Activated naive CD4-positive, alpha-beta T cell treated with anti-CD3 and anti-CD28 coated beads, Interleukin-2, amount 50 U/mL, for 24 hours (primary cell): ENCODE results near the gene DOLPP1.
"Not testable (repeated sequence)": the region's sequence is repeated elsewhere in the genome, so short reads cannot be mapped to it uniquely, and the experiment has no call there.

Experiments used
- H3K27ac Mint-ChIP-seq: one replicate; pipeline ENCODE4 v1.8.0; 2021; ENCODE audit warnings: mild to moderate bottlenecking, mixed read lengths
- H3K27me3 Mint-ChIP-seq: one replicate; pipeline ENCODE4 v1.8.0; 2021; ENCODE audit warnings: mixed read lengths
- H3K36me3 Mint-ChIP-seq: one replicate; pipeline ENCODE4 v1.8.0; 2021; ENCODE audit warnings: mixed read lengths
- H3K4me1 Mint-ChIP-seq: one replicate; pipeline ENCODE4 v1.8.0; 2021; ENCODE audit warnings: mixed read lengths
- H3K4me3 Mint-ChIP-seq: one replicate; pipeline ENCODE4 v1.8.0; 2021; ENCODE audit warnings: mild to moderate bottlenecking, mixed read lengths
- H3K9me3 Mint-ChIP-seq: one replicate; pipeline ENCODE4 v1.8.0; 2021; ENCODE audit warnings: mixed read lengths

DOLPP1 gene

GRCh38 chr9:129111528-129112151 is 30.7 kb downstream of the DOLPP1 start:
- peak overlapping the region; percentile 93 for H3K4me3 Mint-ChIP-seq
- H3K9me3 Mint-ChIP-seq, result no peaks in the 10 kb centered on the region
- H3K36me3 Mint-ChIP-seq, result no peaks in the 10 kb centered on the region
- peak overlapping the region; percentile 91 for H3K27ac Mint-ChIP-seq
- H3K27me3 Mint-ChIP-seq, result no peaks in the 10 kb centered on the region
- H3K4me1 Mint-ChIP-seq, result peaks cover 45% of the 10 kb centered on the region

- not testable (repeated sequence) for H3K27ac Mint-ChIP-seq, H3K36me3 Mint-ChIP-seq, H3K9me3 Mint-ChIP-seq, H3K27me3 Mint-ChIP-seq
- Mint-ChIP-seq H3K4me1 (peaks cover 43% of the 10 kb centered on the region), H3K4me3 (peak overlapping the region; percentile 93)
Measured at GRCh38 chr9:129112526-129112925, 31.6 kb downstream of the DOLPP1 start.

GRCh38 chr9:129113645-129114304 is 32.9 kb downstream of the DOLPP1 start:
- Mint-ChIP-seq H3K27ac (no peak overlapping the region), H3K27me3 (no peaks in the 10 kb centered on the region), H3K4me1 (peaks cover 39% of the 10 kb centered on the region), H3K36me3 (no peaks in the 10 kb centered on the region), H3K9me3 (no peaks in the 10 kb centered on the region), H3K4me3 (no peak overlapping the region)

- peaks cover 17% of the 10 kb centered on the region for H3K4me1 Mint-ChIP-seq
- H3K36me3 Mint-ChIP-seq, result peaks cover 3% of the 10 kb centered on the region
Measured at GRCh38 chr9:129118799-129119198, 37.9 kb downstream of the DOLPP1 start.

GRCh38 chr9:129121483-129121882 is 40.6 kb downstream of the DOLPP1 start:
- Mint-ChIP-seq H3K4me1 (no peaks in the 10 kb centered on the region), H3K9me3 (no peaks in the 10 kb centered on the region), H3K27me3 (no peaks in the 10 kb centered on the region), H3K36me3 (peaks cover 3% of the 10 kb centered on the region), H3K4me3 (no peak overlapping the region), H3K27ac (no peak overlapping the region)

More at GRCh38 chr9:129118799-129119198, 37.9 kb downstream of the DOLPP1 start:
- H3K27ac Mint-ChIP-seq, result no peak overlapping the region
- H3K4me3 Mint-ChIP-seq, result no peak overlapping the region
- H3K9me3 Mint-ChIP-seq, result no peaks in the 10 kb centered on the region
- no peaks in the 10 kb centered on the region for H3K27me3 Mint-ChIP-seq

GRCh38 chr9:129122133-129122532 is 41.2 kb downstream of the DOLPP1 start:
- H3K36me3 Mint-ChIP-seq, result peaks cover 3% of the 10 kb centered on the region
- no peaks in the 10 kb centered on the region for H3K9me3 Mint-ChIP-seq
- no peaks in the 10 kb centered on the region for H3K4me1 Mint-ChIP-seq
- no peak overlapping the region for H3K27ac Mint-ChIP-seq
- H3K27me3 Mint-ChIP-seq, result no peaks in the 10 kb centered on the region
- no peak overlapping the region for H3K4me3 Mint-ChIP-seq

- H3K9me3 Mint-ChIP-seq, H3K4me3 Mint-ChIP-seq, H3K4me1 Mint-ChIP-seq, H3K36me3 Mint-ChIP-seq, H3K27me3 Mint-ChIP-seq, H3K27ac Mint-ChIP-seq: not testable (repeated sequence)
Measured at GRCh38 chr9:129122976-129123375, 42.1 kb downstream of the DOLPP1 start.

GRCh38 chr9:129124506-129125069 is 43.7 kb downstream of the DOLPP1 start:
- no peaks in the 10 kb centered on the region for H3K4me1 Mint-ChIP-seq
- H3K27me3 Mint-ChIP-seq, result no peaks in the 10 kb centered on the region
- no peak overlapping the region for H3K27ac Mint-ChIP-seq
- H3K36me3 Mint-ChIP-seq, result peaks cover 4% of the 10 kb centered on the region
- H3K9me3 Mint-ChIP-seq, result no peaks in the 10 kb centered on the region
- no peak overlapping the region for H3K4me3 Mint-ChIP-seq

- Mint-ChIP-seq H3K4me3 (no peak overlapping the region), H3K9me3 (no peaks in the 10 kb centered on the region), H3K36me3 (peaks cover 5% of the 10 kb centered on the region), H3K27ac (no peak overlapping the region), H3K27me3 (no peaks in the 10 kb centered on the region), H3K4me1 (no peaks in the 10 kb centered on the region)
Measured at GRCh38 chr9:129125478-129125877, 44.6 kb downstream of the DOLPP1 start.

GRCh38 chr9:129126749-129127618 is 46.1 kb downstream of the DOLPP1 start:
- Mint-ChIP-seq H3K27me3 (no peaks in the 10 kb centered on the region), H3K4me1 (peaks cover 6% of the 10 kb centered on the region), H3K27ac (no peak overlapping the region), H3K4me3 (no peak overlapping the region), H3K9me3 (no peaks in the 10 kb centered on the region), H3K36me3 (peaks cover 5% of the 10 kb centered on the region)

GRCh38 chr9:129128689-129129088 is 47.8 kb downstream of the DOLPP1 start:
- H3K36me3 Mint-ChIP-seq, result peaks cover 9% of the 10 kb centered on the region
- H3K27me3 Mint-ChIP-seq, result no peaks in the 10 kb centered on the region
- no peaks in the 10 kb centered on the region for H3K9me3 Mint-ChIP-seq
- no peak overlapping the region for H3K4me3 Mint-ChIP-seq
- peak overlapping the region; percentile 30 for H3K27ac Mint-ChIP-seq
- H3K4me1 Mint-ChIP-seq, result peaks cover 6% of the 10 kb centered on the region

GRCh38 chr9:129130271-129130670 is 49.4 kb downstream of the DOLPP1 start:
- H3K27me3 Mint-ChIP-seq, H3K27ac Mint-ChIP-seq, H3K9me3 Mint-ChIP-seq, H3K4me1 Mint-ChIP-seq, H3K4me3 Mint-ChIP-seq: not testable (repeated sequence)
- peaks cover 11% of the 10 kb centered on the region for H3K36me3 Mint-ChIP-seq

- H3K36me3 Mint-ChIP-seq, result peaks cover 11% of the 10 kb centered on the region
- H3K4me1 Mint-ChIP-seq, result peaks cover 6% of the 10 kb centered on the region
- H3K9me3 Mint-ChIP-seq, result no peaks in the 10 kb centered on the region
- no peaks in the 10 kb centered on the region for H3K27me3 Mint-ChIP-seq
- no peak overlapping the region for H3K4me3 Mint-ChIP-seq
- no peak overlapping the region for H3K27ac Mint-ChIP-seq
Measured at GRCh38 chr9:129130791-129131190, 49.9 kb downstream of the DOLPP1 start.

GRCh38 chr9:129131300-129132145 is 50.6 kb downstream of the DOLPP1 start:
- H3K4me1 Mint-ChIP-seq, result peaks cover 6% of the 10 kb centered on the region
- H3K27me3 Mint-ChIP-seq, result no peaks in the 10 kb centered on the region
- H3K36me3 Mint-ChIP-seq, result peaks cover 11% of the 10 kb centered on the region
- no peak overlapping the region for H3K4me3 Mint-ChIP-seq
- no peak overlapping the region for H3K27ac Mint-ChIP-seq
- no peaks in the 10 kb centered on the region for H3K9me3 Mint-ChIP-seq

- Mint-ChIP-seq H3K36me3 (peaks cover 9% of the 10 kb centered on the region), H3K4me3 (no peak overlapping the region), H3K4me1 (peaks cover 6% of the 10 kb centered on the region), H3K27me3 (no peaks in the 10 kb centered on the region), H3K9me3 (no peaks in the 10 kb centered on the region), H3K27ac (no peak overlapping the region)
Measured at GRCh38 chr9:129133082-129133481, 52.2 kb downstream of the DOLPP1 start.
